Body of pancreas (tissue), 4 donors: Measurements from ENCODE around the gene CMBL.

Source experiments
- CTCF ChIP-seq, 7 experiments: fragments of 450-650 bp in 4 of 7; fragments of 200-600 bp in 3 of 7; sonication (generic) in 3 of 7; IDR thresholded peaks; one replicate each; pipeline ENCODE4 v1.5.1; 2016 to 2019; ENCODE audit warnings: antibody characterized with exemption in 7 of 7
- POLR2A ChIP-seq, 3 donors: fragments of 450-650 bp; IDR thresholded peaks; one replicate each; pipeline ENCODE4 v1.6.1; 2016; ENCODE audit warnings: antibody characterized with exemption in 3 of 3, mild to moderate bottlenecking in 2 of 3

GRCh38 chr5:10351199-10351905 lies 43.6 kb upstream of the CMBL start:
- TF ChIP-seq CTCF (IDR thresholded peaks at IDR 0.05) = no peak
- TF ChIP-seq POLR2A (IDR thresholded peaks at IDR 0.05) = no peak
